IMR-90 (cell line): Measurements from ENCODE around the gene NUDT11. TPM values are rescaled to one million over a fixed set of nuclear protein-coding genes. Genes with fewer than 3 reads are reported as not detected.

Source experiments
- ATAC-seq: fragments of 200-7000 bp; cut with Tn5 transposase; 2 replicates; pipeline ENCODE4 v1.9.1; 2020; ENCODE audit warnings: low read depth, mild to moderate bottlenecking, moderate library complexity
- BruUV-seq: library from RNA; stranded (reverse); fragments of 400-500 nt; replicated peaks from 2 replicates; lab custom pipeline; 2021; lab: Mats Ljungman, UMichigan
- CTCF ChIA-PET: fragments of 300-600 bp; formaldehyde crosslinking; extraction: SDS; loops from one replicate; lab custom pipeline; 2021; ENCODE audit warnings: antibody characterized with exemption; lab: Yijun Ruan, JAX
- POLR2A ChIA-PET: fragments of 300-600 bp; sonication (Branson Sonifier 250); formaldehyde crosslinking; loops from one replicate; lab custom pipeline; 2022; ENCODE audit warnings: antibody characterized with exemption; ENCODE audit not compliant: unreplicated experiment; lab: Charles Lee
- DNase-seq: peaks from one replicate; pipeline ENCODE4 v3.0.0; 2013
- H2AFZ ChIP-seq: replicated peaks from 2 replicates; pipeline ENCODE3; 2013; ENCODE audit warnings: low read length, mild to moderate bottlenecking; ENCODE audit not compliant: poor library complexity
- H2AK5ac ChIP-seq: 2 replicates; pipeline ENCODE4 v1.6.1; 2013; ENCODE audit warnings: low read depth, low read length, inconsistent platforms
- H2AK9ac ChIP-seq: replicated peaks from 2 replicates; pipeline ENCODE3; 2013; ENCODE audit warnings: mild to moderate bottlenecking, low read depth, low read length, moderate library complexity; ENCODE audit not compliant: poor library complexity
- H2BK120ac ChIP-seq: 2 replicates; pipeline ENCODE4 v1.6.1; 2013; ENCODE audit warnings: low read depth, low read length, inconsistent platforms
- H2BK15ac ChIP-seq: 3 replicates; pipeline ENCODE4 v1.6.1; 2013; ENCODE audit warnings: low read depth, low read length, inconsistent platforms
- H2BK20ac ChIP-seq: 2 replicates; pipeline ENCODE4 v1.6.1; 2013; ENCODE audit warnings: low read depth, mild to moderate bottlenecking, inconsistent platforms, low read length, moderate library complexity
- H2BK5ac ChIP-seq: 2 replicates; pipeline ENCODE4 v1.6.1; 2013; ENCODE audit warnings: mild to moderate bottlenecking, low read depth, low read length, inconsistent platforms; ENCODE audit not compliant: poor library complexity, severe bottlenecking
- H3K14ac ChIP-seq: replicated peaks from 2 replicates; pipeline ENCODE4 v1.6.1; 2013; ENCODE audit warnings: low read depth, low read length, inconsistent platforms
- H3K18ac ChIP-seq: 2 replicates; pipeline ENCODE4 v1.6.1; 2013; ENCODE audit warnings: low read depth, low read length, control low read depth
- H3K23ac ChIP-seq: 2 replicates; pipeline ENCODE4 v1.6.1; 2013; ENCODE audit warnings: low read depth, low read length, inconsistent platforms
- H3K27ac ChIP-seq: 2 replicates; pipeline ENCODE4 v1.5.1; 2013; ENCODE audit warnings: mild to moderate bottlenecking, control low read depth, low read length; ENCODE audit not compliant: insufficient read depth
- H3K27me3 ChIP-seq: 2 replicates; pipeline ENCODE4 v1.6.1; 2013; ENCODE audit warnings: low read length; ENCODE audit not compliant: control insufficient read depth, insufficient read depth
- H3K36me3 ChIP-seq: 2 replicates; pipeline ENCODE4 v1.6.1; 2013; ENCODE audit warnings: low read length, mixed read lengths; ENCODE audit not compliant: control insufficient read depth, insufficient read depth
- H3K4ac ChIP-seq: 2 replicates; pipeline ENCODE4 v1.6.1; 2013; ENCODE audit warnings: low read depth, low read length, inconsistent platforms
- H3K4me1 ChIP-seq: 2 replicates; pipeline ENCODE4 v1.6.1; 2013; ENCODE audit warnings: low read length, mixed read lengths; ENCODE audit not compliant: control insufficient read depth, insufficient read depth
- H3K4me2 ChIP-seq: 2 replicates; pipeline ENCODE4 v1.6.1; 2013; ENCODE audit warnings: low read depth, mild to moderate bottlenecking, control low read depth, low read length, moderate library complexity
- H3K4me3 ChIP-seq: 2 replicates; pipeline ENCODE4 v1.5.1; 2013; ENCODE audit warnings: low read depth, mild to moderate bottlenecking, control low read depth, low read length, moderate library complexity; ENCODE audit not compliant: insufficient read depth
- H3K56ac ChIP-seq: 2 replicates; pipeline ENCODE4 v1.6.1; 2013; ENCODE audit warnings: low read length, inconsistent platforms; ENCODE audit not compliant: insufficient read depth; ENCODE audit errors: extremely low read depth
- H3K79me1 ChIP-seq, 2 experiments: 2 replicates each; pipeline ENCODE4 v1.6.1; 2013; ENCODE audit warnings: low read length in 2 of 2, inconsistent platforms in 1 of 2, low read depth in 1 of 2
- H3K9ac ChIP-seq: 2 replicates; pipeline ENCODE4 v1.6.1; 2013; ENCODE audit warnings: low read depth, low read length, control low read depth
- H3K9me1 ChIP-seq: 2 replicates; pipeline ENCODE4 v1.6.1; 2013; ENCODE audit warnings: low read length, inconsistent platforms; ENCODE audit not compliant: insufficient read depth
- H3K9me3 ChIP-seq: 2 replicates; pipeline ENCODE4 v1.6.1; 2013; ENCODE audit warnings: low read length; ENCODE audit not compliant: control insufficient read depth, insufficient read depth
- H4K20me1 ChIP-seq: 2 replicates; pipeline ENCODE4 v1.6.1; 2013; ENCODE audit warnings: low read length, inconsistent platforms; ENCODE audit not compliant: insufficient read depth
- H4K5ac ChIP-seq: 2 replicates; pipeline ENCODE4 v1.6.1; 2013; ENCODE audit warnings: mild to moderate bottlenecking, low read depth, low read length, control low read depth
- H4K8ac ChIP-seq, 2 experiments: 2 replicates each; pipeline ENCODE4 v1.6.1; 2013; ENCODE audit warnings: low read depth in 2 of 2, low read length in 2 of 2, control low read depth in 1 of 2, inconsistent platforms in 1 of 2
- H4K91ac ChIP-seq: 2 replicates; pipeline ENCODE4 v1.6.1; 2013; ENCODE audit warnings: low read depth, low read length, inconsistent platforms; ENCODE audit not compliant: insufficient read depth
- BHLHE40 ChIP-seq: fragments of 150-350 bp; IDR thresholded peaks from 2 replicates; pipeline ENCODE4 v1.6.1; 2016; ENCODE audit warnings: mild to moderate bottlenecking, low read depth, low read length
- CEBPB ChIP-seq: IDR thresholded peaks from 2 replicates; pipeline ENCODE4 v1.6.1; 2012; ENCODE audit warnings: low read depth, low read length, improper control_type of control experiment
- CHD1 ChIP-seq: IDR thresholded peaks from 2 replicates; pipeline ENCODE4 v1.6.1; 2012; ENCODE audit warnings: low read depth, low read length, improper control_type of control experiment
- FOS ChIP-seq: fragments of 150-350 bp; IDR thresholded peaks from 2 replicates; pipeline ENCODE4 v1.6.1; 2016; ENCODE audit warnings: low read depth, low read length
- MAFK ChIP-seq: IDR thresholded peaks from 2 replicates; pipeline ENCODE4 v1.6.1; 2012; ENCODE audit warnings: low read depth, low read length, improper control_type of control experiment
- POLR2A ChIP-seq: IDR thresholded peaks from 2 replicates; pipeline ENCODE4 v1.6.1; 2012; ENCODE audit warnings: mild to moderate bottlenecking, low read depth, low read length
- RAD21 ChIP-seq: IDR thresholded peaks from 2 replicates; pipeline ENCODE4 v1.6.1; 2012; ENCODE audit warnings: low read length, improper control_type of control experiment
- RCOR1 ChIP-seq: IDR thresholded peaks from 2 replicates; pipeline ENCODE4 v1.6.1; 2012; ENCODE audit warnings: mild to moderate bottlenecking, low read length, improper control_type of control experiment; ENCODE audit not compliant: insufficient replicate concordance
- WGBS, 2 experiments: methylation state at CpG; one replicate each; pipeline versions ENCODE4 v1.1.5 to v1.1.7; 2013; ENCODE audit warnings: missing lambda C conversion rate in 2 of 2; ENCODE audit not compliant: insufficient read length in 1 of 2; ENCODE audit errors: extremely low coverage in 2 of 2; 5-methylcytosine and 5-hydroxymethylcytosine counted together
- dilution Hi-C: fragments of 300-500 bp; cut with HindIII; formaldehyde crosslinking; loops from one replicate; pipeline ENCODE4 v1.14.3; 2018; ENCODE audit warnings: low sequenced_read_pairs; ENCODE audit not compliant: unreplicated experiment
- in situ Hi-C: fragments of 300-500 bp; cut with MboI; formaldehyde crosslinking; loops from 3 replicates; pipeline ENCODE4 v1.14.3; 2019; ENCODE audit warnings: low sequenced_read_pairs, inconsistent platforms, mixed read lengths
- intact Hi-C: fragments of 100-400 bp; cut with micrococcal nuclease; formaldehyde crosslinking; loops from 2 replicates; pipeline ENCODE4 v1.10.0; 2022
- polyA plus RNA-seq, 3 experiments: library from polyadenylated mRNA; depleted of rRNA; stranded (reverse); fragments of >200 nt; gene quantifications; 2 replicates each; pipeline ENCODE4 v1.2.3, GENCODE V29; 2012; ENCODE audit warnings: low replicate concordance in 1 of 3
- total RNA-seq: library from RNA; depleted of rRNA; stranded (reverse); fragments of >200 nt; gene quantifications from 2 replicates; pipeline ENCODE4 v1.2.3, GENCODE V29; 2012
- TF ChIP-seq, protein P1 (sequence below): conservative IDR thresholded peaks from 2 replicates; pipeline ENCODE4 v1.5.1; 2012; ENCODE audit warnings: mild to moderate bottlenecking, low read depth, low read length, improper control_type of control experiment
- TF ChIP-seq, protein P2 (sequence below): fragments of 150-350 bp; IDR thresholded peaks from 2 replicates; pipeline ENCODE4 v1.6.1; 2017; ENCODE audit warnings: mild to moderate bottlenecking, antibody characterized with exemption, low read length, low read depth

The NUDT11 gene
- total and polyA plus RNA-seq, 2 of the 4 experiments (the other 2 are of a cell fraction) = 12.6 to 13.8 TPM

DNA sequence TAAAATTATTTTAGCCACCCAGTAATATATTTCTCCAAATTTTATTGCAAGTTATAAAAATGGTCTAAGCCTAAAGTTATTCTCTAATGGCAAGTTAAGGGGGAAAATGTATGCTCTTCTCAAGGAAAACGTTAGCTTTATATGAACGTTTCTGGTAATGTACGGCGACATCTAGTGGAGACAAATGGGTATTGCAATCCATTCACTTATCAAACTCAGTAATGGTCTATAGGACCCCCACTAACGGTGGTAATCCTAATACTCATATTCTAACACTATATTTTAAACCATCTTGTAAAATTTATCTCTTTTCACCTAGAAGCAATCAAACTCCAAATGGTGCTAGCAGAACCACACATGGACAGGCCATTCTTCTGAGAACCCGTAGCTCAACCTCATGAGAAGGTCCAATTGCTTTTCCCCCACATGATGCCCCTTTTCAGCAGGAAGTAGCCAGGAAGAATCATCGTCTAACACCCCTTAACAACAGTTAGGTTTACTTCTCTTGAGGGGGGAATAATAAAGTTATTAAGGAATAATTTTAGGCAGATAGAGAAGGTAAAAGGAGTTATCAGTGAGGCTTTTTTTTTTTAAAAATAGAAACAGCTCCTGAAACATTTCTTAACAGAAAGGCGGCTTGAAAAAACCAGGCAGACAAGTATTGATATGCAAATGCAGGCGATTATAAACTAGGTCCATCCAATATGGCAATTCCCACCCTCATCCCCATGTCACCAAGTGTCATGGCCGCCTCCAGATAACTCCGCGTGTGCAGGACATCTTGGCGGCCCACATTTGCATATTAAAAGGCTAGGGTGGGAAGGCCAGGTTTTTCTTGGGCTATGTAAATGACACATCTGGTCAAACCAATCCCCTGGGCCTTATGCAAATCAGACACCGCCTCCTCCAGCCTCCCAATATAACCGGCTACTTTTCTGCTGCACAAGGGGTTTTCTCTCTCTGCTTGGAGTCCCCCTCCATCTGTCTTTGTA is 35.0 kb downstream of the NUDT11 start:
- no TSS peak for BruUV-seq
- Histone ChIP-seq H3K4me1 (no peaks in the 10 kb centered on the region), H3K4me2 (no peak overlapping the region), H3K4ac (no peak overlapping the region), H2AFZ (no peak overlapping the region), H3K56ac (no peak overlapping the region), H3K18ac (no peak overlapping the region), H2AK5ac (no peak overlapping the region), H4K5ac (no peak overlapping the region), H3K9me1 (no peaks in the 10 kb centered on the region), H3K4me3 (no peak overlapping the region), H4K91ac (no peak overlapping the region), H3K27ac (no peak overlapping the region), H4K8ac (no peak overlapping the region), H3K23ac (no peak overlapping the region), H3K27me3 (peaks cover 13% of the 10 kb centered on the region), H3K9me3 (no peaks in the 10 kb centered on the region), H2AK9ac (no peak overlapping the region), H4K20me1 (no peaks in the 10 kb centered on the region), H3K36me3 (no peaks in the 10 kb centered on the region), H3K9ac (no peak overlapping the region), H2BK120ac (no peak overlapping the region), H3K79me1 (no peaks in the 10 kb centered on the region), H2BK15ac (no peak overlapping the region), H3K14ac (no peak overlapping the region), H2BK5ac (no peak overlapping the region), H2BK20ac (no peak overlapping the region)
- in situ Hi-C loops = no loop called here
- TF ChIP-seq CEBPB (no peak), RAD21 (peak; percentile 45), MAFK (no peak), POLR2A (no peak), CHD1 (no peak), FOS (no peak), RCOR1 (no peak), BHLHE40 (no peak)
- TF ChIP-seq, protein P1, sequence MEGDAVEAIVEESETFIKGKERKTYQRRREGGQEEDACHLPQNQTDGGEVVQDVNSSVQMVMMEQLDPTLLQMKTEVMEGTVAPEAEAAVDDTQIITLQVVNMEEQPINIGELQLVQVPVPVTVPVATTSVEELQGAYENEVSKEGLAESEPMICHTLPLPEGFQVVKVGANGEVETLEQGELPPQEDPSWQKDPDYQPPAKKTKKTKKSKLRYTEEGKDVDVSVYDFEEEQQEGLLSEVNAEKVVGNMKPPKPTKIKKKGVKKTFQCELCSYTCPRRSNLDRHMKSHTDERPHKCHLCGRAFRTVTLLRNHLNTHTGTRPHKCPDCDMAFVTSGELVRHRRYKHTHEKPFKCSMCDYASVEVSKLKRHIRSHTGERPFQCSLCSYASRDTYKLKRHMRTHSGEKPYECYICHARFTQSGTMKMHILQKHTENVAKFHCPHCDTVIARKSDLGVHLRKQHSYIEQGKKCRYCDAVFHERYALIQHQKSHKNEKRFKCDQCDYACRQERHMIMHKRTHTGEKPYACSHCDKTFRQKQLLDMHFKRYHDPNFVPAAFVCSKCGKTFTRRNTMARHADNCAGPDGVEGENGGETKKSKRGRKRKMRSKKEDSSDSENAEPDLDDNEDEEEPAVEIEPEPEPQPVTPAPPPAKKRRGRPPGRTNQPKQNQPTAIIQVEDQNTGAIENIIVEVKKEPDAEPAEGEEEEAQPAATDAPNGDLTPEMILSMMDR = peak; percentile 65
- TF ChIP-seq, protein P2, sequence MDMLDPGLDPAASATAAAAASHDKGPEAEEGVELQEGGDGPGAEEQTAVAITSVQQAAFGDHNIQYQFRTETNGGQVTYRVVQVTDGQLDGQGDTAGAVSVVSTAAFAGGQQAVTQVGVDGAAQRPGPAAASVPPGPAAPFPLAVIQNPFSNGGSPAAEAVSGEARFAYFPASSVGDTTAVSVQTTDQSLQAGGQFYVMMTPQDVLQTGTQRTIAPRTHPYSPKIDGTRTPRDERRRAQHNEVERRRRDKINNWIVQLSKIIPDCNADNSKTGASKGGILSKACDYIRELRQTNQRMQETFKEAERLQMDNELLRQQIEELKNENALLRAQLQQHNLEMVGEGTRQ = no peak
- POLR2A ChIA-PET = no interaction called here
- CTCF ChIA-PET = interaction anchor here (0.6 to 1.6 kb wide), 8 partner anchors 9 to 830 kb away, joined by 3 to 12 read pairs (median 4); no protein-coding TSS in a partner anchor
- ATAC-seq = peak; percentile 60; the same call in 1 of the 2 replicates
- WGBS, 2 experiments = no CpG with 5 or more reads among the region's 15 CpGs
- peak; percentile 42 for DNase-seq
- dilution Hi-C loops = no loop called here
- intact Hi-C loops = loop anchor here (2.0 kb wide), 1 partner anchor 125 kb away; no protein-coding TSS in a partner anchor
